Suprapubic skin (tissue), 4 donors: ENCODE results near the gene TOR2A. TPM values are rescaled to one million over a fixed set of nuclear protein-coding genes. Genes with fewer than 3 reads are reported as not detected.

Source experiments
- DNase-seq, 2 donors: peaks; one replicate each; pipeline ENCODE4 v3.0.0-alpha.2; 2019; ENCODE audit warnings: low spot score in 2 of 2
- H3K27ac ChIP-seq: fragments of 200-600 bp; sonication (generic); one replicate; pipeline ENCODE4 v1.5.1; 2019
- H3K27me3 ChIP-seq: fragments of 200-600 bp; sonication (generic); one replicate; pipeline ENCODE4 v1.5.1; 2019
- H3K36me3 ChIP-seq: fragments of 200-600 bp; sonication (generic); one replicate; pipeline ENCODE4 v1.5.1; 2019
- H3K4me1 ChIP-seq: fragments of 200-600 bp; sonication (generic); one replicate; pipeline ENCODE4 v1.5.1; 2019
- H3K4me3 ChIP-seq: fragments of 200-600 bp; sonication (generic); one replicate; pipeline ENCODE4 v1.5.1; 2019; ENCODE audit warnings: mild to moderate bottlenecking
- H3K9me3 ChIP-seq: fragments of 200-600 bp; sonication (generic); one replicate; pipeline ENCODE4 v1.5.1; 2019
- EP300 ChIP-seq: sonication (generic); formaldehyde crosslinking; IDR thresholded peaks from one replicate; pipeline ENCODE4 v1.6.1; 2017; ENCODE audit warnings: antibody characterized with exemption
- POLR2A ChIP-seq, 2 donors: fragments of 450-650 bp; IDR thresholded peaks; one replicate each; pipeline ENCODE4 v1.6.1; 2017; ENCODE audit warnings: antibody characterized with exemption in 2 of 2, mild to moderate bottlenecking in 2 of 2, moderate library complexity in 2 of 2
- POLR2AphosphoS5 ChIP-seq, 3 donors: sonication (generic); formaldehyde crosslinking; IDR thresholded peaks; one replicate each; pipeline ENCODE4 v1.6.1; 2017; ENCODE audit warnings: antibody characterized with exemption in 3 of 3
- WGBS: methylation state at CpG from one replicate; pipeline ENCODE4 v1.1.5; 2018; 5-methylcytosine and 5-hydroxymethylcytosine counted together
- total RNA-seq, 4 donors: library from RNA; depleted of rRNA; stranded (reverse); fragments of >200 nt; gene quantifications; one replicate each; pipeline ENCODE4 v1.1.0, GENCODE V29; 2016
- TF ChIP-seq, protein P1 (sequence below), 2 donors: fragments of 200-600 bp in 1 of 2; fragments of 450-650 bp in 1 of 2; sonication (generic) in 1 of 2; IDR thresholded peaks; one replicate each; pipeline ENCODE4 v1.5.1; 2016 to 2019; ENCODE audit warnings: antibody characterized with exemption in 2 of 2, mild to moderate bottlenecking in 1 of 2, moderate library complexity in 1 of 2

Gene TOR2A
- total RNA-seq, 4 donors from 2014 or later = 16.1 to 24.3 (median 19.3) TPM

DNA sequence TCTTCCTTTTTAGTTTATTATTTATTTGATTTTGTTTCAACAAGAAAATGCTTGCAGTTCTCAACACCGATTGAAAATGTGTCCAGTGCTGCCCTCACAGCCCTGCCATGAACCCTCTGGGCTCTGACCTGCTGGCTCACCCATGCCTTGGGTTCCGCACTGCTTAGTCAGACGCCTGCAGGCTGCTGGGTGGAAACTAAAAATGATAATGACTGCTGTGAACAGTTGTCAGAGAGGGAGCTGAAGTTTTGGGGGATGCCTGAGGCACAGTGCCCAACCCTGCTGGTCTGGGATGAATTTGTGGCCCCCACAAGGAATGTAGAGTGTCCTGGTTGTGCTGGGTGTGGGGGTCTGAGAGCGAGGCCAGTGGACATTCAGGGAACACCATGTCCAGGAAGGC lies 50.5 kb downstream of the TOR2A start:
- WGBS = 75% methylated on average over 4 of the region's 4 CpGs
- no peak for DNase-seq
- H3K4me1 ChIP-seq = no peaks in the 10 kb centered on the region
- no peak overlapping the region for H3K27ac ChIP-seq
- no peaks in the 10 kb centered on the region for H3K27me3 ChIP-seq
- no peak overlapping the region for H3K4me3 ChIP-seq
- H3K36me3 ChIP-seq = peaks cover 63% of the 10 kb centered on the region
- H3K9me3 ChIP-seq = no peaks in the 10 kb centered on the region
- TF ChIP-seq POLR2A (IDR thresholded peaks at IDR 0.05) = no peak

DNA sequence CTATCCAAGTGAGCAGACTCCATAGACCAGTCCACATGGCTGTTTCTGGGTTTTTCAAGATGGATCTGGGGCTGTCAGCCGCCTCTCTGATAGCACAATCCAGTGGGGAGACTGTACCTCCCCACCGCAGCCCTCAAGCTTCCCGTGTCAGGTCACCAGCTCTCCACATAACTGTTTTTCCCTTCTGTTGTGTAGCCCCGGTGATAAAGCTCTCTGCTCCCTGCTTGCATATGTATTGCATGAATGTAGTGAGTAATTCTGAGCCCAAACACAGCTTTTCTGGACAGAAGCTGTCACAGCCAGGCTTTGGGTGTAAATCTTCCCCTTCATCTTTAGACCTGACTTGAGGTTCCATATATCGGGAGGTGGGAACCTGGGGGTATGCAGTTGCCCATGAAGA lies 51.4 kb downstream of the TOR2A start:
- peaks cover 61% of the 10 kb centered on the region for H3K36me3 ChIP-seq
- H3K4me1 ChIP-seq = no peaks in the 10 kb centered on the region
- WGBS = 86% methylated on average over 5 of the region's 5 CpGs
- H3K9me3 ChIP-seq = no peaks in the 10 kb centered on the region
- H3K27me3 ChIP-seq = no peaks in the 10 kb centered on the region
- H3K4me3 ChIP-seq = no peak overlapping the region
- H3K27ac ChIP-seq = no peak overlapping the region
- no peak for TF ChIP-seq POLR2A (IDR thresholded peaks at IDR 0.05)
- no peak for TF ChIP-seq EP300
- no peak for TF ChIP-seq POLR2AphosphoS5 (IDR thresholded peaks at IDR 0.05)
- TF ChIP-seq, protein P1, sequence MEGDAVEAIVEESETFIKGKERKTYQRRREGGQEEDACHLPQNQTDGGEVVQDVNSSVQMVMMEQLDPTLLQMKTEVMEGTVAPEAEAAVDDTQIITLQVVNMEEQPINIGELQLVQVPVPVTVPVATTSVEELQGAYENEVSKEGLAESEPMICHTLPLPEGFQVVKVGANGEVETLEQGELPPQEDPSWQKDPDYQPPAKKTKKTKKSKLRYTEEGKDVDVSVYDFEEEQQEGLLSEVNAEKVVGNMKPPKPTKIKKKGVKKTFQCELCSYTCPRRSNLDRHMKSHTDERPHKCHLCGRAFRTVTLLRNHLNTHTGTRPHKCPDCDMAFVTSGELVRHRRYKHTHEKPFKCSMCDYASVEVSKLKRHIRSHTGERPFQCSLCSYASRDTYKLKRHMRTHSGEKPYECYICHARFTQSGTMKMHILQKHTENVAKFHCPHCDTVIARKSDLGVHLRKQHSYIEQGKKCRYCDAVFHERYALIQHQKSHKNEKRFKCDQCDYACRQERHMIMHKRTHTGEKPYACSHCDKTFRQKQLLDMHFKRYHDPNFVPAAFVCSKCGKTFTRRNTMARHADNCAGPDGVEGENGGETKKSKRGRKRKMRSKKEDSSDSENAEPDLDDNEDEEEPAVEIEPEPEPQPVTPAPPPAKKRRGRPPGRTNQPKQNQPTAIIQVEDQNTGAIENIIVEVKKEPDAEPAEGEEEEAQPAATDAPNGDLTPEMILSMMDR (IDR thresholded peaks at IDR 0.05) = no peak
- DNase-seq = no peak

GRCh38 chr9:127682351-127683136 lies 52.5 kb downstream of the TOR2A start:
- Histone ChIP-seq H3K36me3 (peaks cover 66% of the 10 kb centered on the region), H3K27me3 (no peaks in the 10 kb centered on the region), H3K27ac (no peak overlapping the region), H3K9me3 (no peaks in the 10 kb centered on the region), H3K4me1 (no peaks in the 10 kb centered on the region), H3K4me3 (no peak overlapping the region)
- no peak for TF ChIP-seq EP300
- no peak for TF ChIP-seq POLR2A (IDR thresholded peaks at IDR 0.05)
- TF ChIP-seq, protein P1 (IDR thresholded peaks at IDR 0.05) = no peak
- no peak for TF ChIP-seq POLR2AphosphoS5 (IDR thresholded peaks at IDR 0.05)
- WGBS = 86% methylated on average over 22 of the region's 23 CpGs
- DNase-seq = no peak

Other genes starting within 250 kb of the TOR2A start
- gene STXBP1, start 123.0 kb downstream of the TOR2A start, total RNA-seq = 10 to 100 TPM; 18.4 to 28.2 (median 24.5) TPM
- gene CFAP157, start 28.3 kb downstream of the TOR2A start, total RNA-seq = under 1 TPM in 2 of 4 donors, not detected in 2; 0.24 to 0.57 TPM
- gene PTRH1, start 19.6 kb downstream of the TOR2A start, total RNA-seq = 10 to 100 TPM in 3 of 4 donors, 1 to 10 TPM in 1; 7.4 to 58.4 (median 41.6) TPM
- under 1 TPM in 2 of 4 donors, not detected in 2; 0.16 to 0.21 TPM for gene TTC16, start 19.2 kb downstream of the TOR2A start, total RNA-seq
- gene SH2D3C, start 43.4 kb upstream of the TOR2A start, total RNA-seq = 1 to 10 TPM; 3.4 to 8.9 (median 6.1) TPM
- 100 to 1,000 TPM in 1 of 4 donors, 10 to 100 TPM in 3; 57.2 to 119 (median 72.7) TPM for gene CDK9, start 50.7 kb upstream of the TOR2A start, total RNA-seq
- gene FPGS, start 67.6 kb upstream of the TOR2A start, total RNA-seq = 10 to 100 TPM; 22.9 to 50.3 (median 28.3) TPM
- gene ENG, start 119.4 kb upstream of the TOR2A start, total RNA-seq = 10 to 100 TPM; 17.2 to 38.7 (median 31.2) TPM
- gene AK1, start 142.4 kb upstream of the TOR2A start, total RNA-seq = 10 to 100 TPM; 22.6 to 36.0 (median 26.0) TPM
- 10 to 100 TPM; 41.6 to 50.5 (median 47.0) TPM for gene ST6GALNAC6, start 164.3 kb upstream of the TOR2A start, total RNA-seq
- gene ST6GALNAC4, start 181.7 kb upstream of the TOR2A start, total RNA-seq = 10 to 100 TPM; 14.6 to 25.2 (median 20.2) TPM
- gene PIP5KL1, start 195.5 kb upstream of the TOR2A start, total RNA-seq = 10 to 100 TPM in 1 of 4 donors, 1 to 10 TPM in 3; 5.8 to 14.7 (median 9.2) TPM
- 10 to 100 TPM; 19.4 to 39.7 (median 30.6) TPM for gene DPM2, start 202.6 kb upstream of the TOR2A start, total RNA-seq
- 10 to 100 TPM; 43.1 to 85.8 (median 59.5) TPM for gene EEIG1, start 245.7 kb upstream of the TOR2A start, total RNA-seq